HG03039 (cell line): ENCODE data around the gene USP13.
"Not testable (repeated sequence)": the region's sequence is repeated elsewhere in the genome, so short reads cannot be mapped to it uniquely, and the experiment has no call there.

ENCODE experiments used
- ATAC-seq: cut with Tn5 transposase; IDR thresholded peaks from one replicate; pipeline ENCODE4 v1.9.1; 2021; ENCODE audit warnings: mild to moderate bottlenecking, moderate library complexity; ENCODE audit not compliant: unreplicated experiment

Gene USP13

DNA sequence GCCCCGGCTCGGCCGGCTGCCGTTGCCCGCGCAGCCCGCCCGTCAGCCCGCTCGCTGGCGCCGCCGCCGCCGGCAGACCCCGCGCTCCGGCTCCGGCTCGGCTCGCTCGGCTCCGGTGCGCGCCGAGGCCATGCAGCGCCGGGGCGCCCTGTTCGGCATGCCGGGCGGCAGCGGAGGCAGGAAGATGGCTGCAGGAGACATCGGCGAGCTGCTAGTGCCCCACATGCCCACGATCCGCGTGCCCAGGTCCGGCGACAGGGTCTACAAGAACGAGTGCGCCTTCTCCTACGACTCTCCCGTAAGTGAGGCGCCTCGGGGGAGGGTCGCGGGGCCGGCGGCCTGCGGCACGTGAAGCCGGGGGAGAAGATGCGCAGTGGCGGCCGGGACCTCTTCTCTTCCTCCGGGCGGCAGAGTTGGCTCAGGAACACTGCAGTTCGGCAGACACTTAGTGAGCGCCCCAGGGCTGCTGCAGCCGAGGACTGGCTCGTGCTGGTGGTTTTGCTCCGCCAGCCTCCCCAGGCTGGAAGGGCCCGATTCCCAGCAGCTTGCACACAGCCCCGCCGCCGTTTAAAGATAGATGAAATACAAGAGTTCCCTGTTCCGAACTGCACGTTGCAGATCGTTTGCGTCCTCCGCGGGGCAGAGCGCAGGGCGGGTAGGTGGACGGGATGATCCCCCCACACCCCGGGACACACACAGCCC, 407 bp downstream of the USP13 start:
- ATAC-seq: peak; percentile 59

- ATAC-seq: no peak
These were observed 2.4 kb downstream of the USP13 start for GRCh38 chr3:179655236-179655635.

DNA sequence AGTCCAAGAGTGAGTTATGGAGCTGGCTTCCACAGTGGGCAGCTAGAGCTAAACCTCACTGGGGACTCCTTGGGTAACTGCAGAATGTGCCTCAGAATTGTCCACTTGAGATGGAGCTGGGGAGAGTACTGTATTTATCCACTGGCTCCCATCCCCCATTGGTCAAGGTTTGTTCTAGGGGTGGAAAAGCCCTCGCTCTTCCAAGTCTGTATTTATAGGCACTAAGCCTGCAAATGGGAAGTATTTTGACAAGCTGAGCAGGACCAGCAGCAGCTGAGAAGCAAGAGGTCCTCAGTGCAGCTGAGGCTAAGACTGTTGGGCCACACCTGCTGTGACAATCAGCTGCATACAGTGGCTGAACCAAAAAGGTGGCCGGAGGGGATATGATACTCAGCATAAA, 5.8 kb downstream of the USP13 start:
- no peak for ATAC-seq

DNA sequence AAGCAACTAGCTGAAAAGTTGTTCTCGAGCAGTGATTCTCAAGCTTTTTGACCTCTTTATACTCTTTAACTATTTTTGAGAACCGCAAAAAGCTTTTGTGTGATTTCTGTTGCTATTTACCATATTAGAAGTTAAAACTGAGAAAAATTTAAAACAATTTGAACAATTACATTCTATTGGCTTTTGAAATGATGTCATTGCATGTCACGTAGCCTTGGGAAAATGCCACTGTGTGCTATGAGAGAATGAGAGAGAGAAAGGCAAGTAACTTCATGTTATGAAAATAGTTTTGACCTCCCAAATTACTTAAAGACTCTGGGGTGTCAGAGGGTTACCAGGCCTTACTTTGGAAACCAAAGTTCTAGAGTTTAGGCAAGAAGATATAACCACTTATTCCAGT, 8.0 kb downstream of the USP13 start:
- no peak for ATAC-seq

- ATAC-seq: no peak
These were observed 8.9 kb downstream of the USP13 start for GRCh38 chr3:179661777-179662176.

GRCh38 chr3:179663093-179663492, 10.3 kb downstream of the USP13 start:
- ATAC-seq: no peak

DNA sequence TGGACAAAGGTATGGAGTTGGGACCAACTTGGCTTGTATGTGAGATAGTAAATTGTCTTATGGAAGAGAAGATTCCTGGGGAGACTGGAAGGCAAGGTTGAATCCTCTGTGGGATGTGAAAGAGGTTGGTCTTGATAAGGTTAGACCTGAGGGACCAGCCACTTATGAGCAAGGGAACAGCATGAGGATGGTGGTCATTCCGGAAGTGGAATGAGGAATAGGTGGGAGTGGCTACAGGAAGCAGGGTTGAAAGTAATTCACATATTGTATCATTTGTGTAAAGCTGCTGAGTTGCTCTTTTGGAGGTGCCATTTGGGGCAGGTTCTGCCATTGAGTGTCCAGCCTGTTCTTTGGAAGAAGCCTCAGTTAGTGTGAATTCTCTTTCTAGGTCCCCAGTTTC, 13.2 kb downstream of the USP13 start:
- ATAC-seq: no peak

DNA sequence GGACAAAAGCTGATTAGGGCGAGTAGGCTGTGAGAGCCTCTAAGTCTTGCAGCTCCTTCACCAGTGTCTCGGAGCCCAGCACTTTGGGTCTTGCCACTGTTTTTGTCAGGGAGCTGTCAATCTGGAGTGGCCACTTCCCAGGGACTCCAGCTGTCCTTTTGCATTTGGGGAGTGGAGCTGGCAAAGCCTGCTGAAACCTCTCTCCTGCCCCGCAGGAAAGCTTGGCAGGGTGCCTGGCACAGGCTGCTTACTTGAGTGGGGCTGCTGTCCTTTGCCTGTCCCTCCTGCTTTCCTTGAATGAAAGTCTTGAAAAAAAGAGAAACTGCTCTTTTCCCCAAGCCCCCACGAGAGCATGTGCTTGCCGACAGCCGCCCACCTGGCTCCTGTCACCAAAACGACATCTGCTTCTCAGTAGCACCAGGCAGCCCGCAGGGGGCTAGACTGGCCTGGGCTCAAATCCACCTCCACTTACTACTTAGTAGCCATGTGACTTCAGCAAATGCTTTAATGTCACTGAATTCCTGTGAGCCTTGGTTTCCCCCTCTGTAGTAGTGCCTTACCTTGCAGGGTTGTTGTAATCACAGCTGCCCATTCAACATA, 13.7 kb downstream of the USP13 start:
- ATAC-seq: no peak

DNA sequence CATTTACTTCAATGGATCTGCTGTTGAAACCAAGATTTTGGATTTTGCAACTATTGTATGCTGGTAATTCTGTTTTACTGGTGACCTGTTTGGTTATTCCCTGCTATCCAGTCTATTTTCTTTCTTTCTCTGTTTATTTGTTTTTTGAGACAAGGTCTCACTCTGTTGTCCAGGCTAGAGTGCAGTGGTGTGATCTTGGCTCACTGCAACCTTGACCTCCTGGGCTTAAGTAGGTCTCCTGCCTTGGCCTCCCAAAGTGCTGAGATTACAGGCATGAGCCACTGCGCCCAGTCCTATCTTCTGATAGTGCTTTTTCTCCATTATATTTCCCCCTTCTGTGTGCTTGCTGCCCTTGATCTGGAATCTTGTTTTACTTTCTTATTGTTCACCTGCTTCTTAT, 15.6 kb downstream of the USP13 start:
- no peak for ATAC-seq

- ATAC-seq: no peak
These were observed 17.5 kb downstream of the USP13 start for GRCh38 chr3:179670311-179670710.

DNA sequence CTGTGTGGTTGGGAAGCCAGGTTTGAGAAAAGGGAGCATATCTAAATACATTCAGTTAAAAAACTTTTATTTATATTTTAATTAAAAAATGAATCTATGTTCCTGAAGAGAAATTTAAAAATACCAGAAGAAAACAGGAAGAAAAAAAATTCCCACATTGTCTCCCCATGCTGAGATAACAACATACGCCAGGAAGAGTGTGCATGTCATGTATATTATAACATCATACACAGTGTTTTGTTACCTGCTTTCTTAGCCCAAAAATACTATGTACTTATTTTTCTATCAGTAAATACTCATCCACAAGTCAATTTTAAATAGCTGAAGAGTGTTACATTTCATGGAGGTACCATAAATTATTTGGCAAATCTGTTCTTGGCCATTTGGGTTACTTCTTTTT, 18.5 kb downstream of the USP13 start:
- no peak for ATAC-seq

- no peak for ATAC-seq
These were observed 19.0 kb downstream of the USP13 start for GRCh38 chr3:179671747-179672242.

DNA sequence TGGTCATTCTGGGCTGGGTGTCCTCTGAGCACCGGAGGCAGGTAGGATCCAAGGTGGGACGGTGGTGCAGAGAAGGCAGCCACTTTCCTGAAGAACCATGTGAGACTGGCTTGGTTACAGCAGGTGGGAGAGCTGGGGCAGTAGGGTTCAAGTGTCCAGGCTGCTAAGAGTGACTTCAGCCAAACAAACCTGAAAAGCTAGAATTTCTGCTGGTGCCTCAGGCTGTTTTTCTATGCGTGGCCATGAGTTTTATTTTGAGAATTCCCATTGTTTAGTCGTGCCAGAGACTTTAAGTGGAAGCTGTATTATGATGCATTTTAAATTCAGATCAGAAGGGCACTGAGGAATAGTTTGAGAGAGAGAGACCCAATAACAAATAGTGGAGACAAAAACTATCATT, 20.1 kb downstream of the USP13 start:
- no peak for ATAC-seq

DNA sequence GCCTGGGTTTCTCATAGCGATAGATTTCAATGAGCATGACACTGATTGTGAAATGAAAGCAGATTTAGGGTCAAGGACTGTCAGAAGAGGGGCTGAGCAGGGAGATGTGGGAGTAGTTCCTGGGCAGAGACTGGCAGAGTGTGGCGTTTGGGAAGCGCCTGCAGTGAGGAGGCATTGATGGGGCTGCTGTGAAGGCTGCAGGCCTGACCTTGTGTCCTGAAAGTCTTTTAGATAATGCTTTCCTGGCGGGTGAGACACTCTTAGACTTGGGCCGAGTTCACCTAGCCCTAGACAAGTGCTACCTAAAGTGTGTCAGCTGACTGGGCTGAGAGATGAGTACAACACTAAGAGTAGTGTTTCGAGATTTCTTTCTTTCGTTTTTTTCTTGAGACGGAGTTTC, 20.7 kb downstream of the USP13 start:
- ATAC-seq: no peak

GRCh38 chr3:179676081-179676480, 23.2 kb downstream of the USP13 start:
- ATAC-seq: no peak

DNA sequence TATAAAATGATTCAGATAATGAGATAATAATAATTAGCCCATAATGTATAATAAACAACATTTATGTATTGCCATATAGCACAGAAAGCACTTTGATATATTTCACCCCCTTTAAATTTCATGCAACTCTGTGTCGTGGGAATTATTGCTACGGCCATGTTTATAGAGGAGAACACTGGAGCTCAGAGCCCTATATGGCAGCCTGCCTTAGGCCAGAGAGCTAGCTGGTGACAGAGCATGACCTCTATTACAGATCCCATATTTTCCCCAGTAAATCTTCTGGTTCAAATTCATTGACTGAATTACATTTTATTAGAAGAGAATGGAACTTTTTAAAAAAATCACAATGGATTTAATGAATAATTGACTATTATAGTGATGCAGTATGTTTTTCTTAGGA, 25.0 kb downstream of the USP13 start:
- no peak for ATAC-seq

DNA sequence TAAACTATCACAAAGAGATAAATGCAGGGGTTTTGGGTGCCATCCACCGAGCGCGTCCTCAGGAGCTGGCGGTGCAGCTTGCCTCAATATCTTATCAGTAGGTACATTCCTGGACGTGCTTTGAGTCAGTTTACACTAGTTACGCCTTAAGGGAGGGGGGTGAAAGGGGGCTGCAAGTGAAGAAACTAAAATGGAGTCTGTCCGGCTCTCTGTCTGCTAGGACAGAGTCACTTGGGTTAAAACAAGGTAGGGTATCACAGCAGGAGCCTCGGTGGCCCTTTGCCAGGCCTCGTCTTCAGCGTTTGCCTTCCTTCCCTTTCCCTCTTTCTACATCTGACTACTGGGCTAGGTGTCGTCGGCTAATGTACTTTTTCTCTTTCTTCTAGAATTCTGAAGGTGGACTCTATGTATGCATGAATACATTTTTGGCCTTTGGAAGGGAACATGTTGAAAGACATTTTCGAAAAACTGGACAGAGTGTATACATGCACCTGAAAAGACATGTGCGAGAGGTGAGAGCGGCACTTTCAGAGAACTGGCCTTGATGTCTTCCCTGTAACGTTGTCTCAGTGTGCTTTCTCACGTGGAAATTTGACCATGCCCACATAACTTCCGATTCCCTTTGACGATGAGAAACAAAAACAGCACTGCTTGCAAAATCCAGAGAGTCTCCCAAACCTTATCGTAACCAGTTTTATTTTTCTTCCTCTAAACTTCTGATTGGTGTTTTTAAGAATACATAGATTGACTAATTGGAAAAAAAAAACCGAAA, 28.8 kb downstream of the USP13 start:
- ATAC-seq: no peak

DNA sequence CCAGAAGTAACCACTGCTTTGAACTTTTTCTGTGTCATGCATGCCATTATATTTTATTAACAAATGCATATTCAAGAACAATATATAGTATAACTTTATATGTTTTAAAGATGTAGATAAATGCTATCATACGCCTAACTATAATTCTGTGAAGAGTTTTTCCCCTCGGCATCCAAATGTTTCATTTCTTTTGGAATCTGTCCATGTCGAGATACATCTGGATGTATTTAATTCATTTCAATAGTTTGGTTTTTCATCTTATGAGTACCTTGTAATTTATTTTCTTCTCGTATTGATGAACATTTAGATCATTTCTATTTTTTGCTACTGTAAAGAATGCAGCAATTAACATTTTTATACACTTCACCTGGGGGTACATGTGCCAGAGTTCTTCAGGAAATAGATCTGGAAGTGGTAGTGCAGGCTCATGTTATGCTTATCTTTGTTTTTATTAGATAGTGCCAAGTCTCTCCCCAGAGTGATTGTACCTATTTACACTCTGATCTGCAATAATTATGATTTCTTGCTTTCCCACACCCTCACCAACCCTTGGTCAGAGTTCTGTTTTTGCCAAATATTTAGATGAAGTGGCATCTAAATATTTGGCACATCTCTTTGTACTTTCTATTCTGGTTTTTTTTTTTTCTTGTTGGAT, 29.7 kb downstream of the USP13 start:
- ATAC-seq: no peak

- not testable (repeated sequence) for ATAC-seq
These were observed 30.4 kb downstream of the USP13 start for GRCh38 chr3:179683286-179683685.

DNA sequence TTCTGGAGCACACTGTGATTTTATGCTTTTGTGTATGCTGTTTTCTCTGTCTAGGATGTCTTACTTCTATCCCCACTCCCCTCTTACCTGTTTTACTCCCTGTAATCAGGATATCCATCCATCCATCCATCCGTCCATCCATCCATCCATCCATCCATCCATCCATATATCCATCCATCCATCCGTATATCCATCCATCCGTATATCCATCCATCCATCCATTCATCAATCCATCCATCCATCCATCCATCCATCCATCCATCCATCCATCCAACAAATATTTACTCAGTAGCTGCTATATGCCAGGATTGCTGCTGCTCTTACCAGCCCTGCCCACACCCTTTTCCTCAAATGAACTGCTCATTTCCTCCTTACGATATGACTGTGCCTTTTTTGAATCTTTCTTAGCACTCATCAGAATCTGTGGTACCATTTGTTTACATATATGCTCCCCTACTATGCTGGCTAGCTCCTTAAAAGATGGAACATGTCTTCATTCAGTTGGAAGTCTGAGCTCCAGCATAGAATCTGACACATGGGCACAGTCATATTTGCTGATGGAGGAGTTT, 35.2 kb downstream of the USP13 start:
- no peak for ATAC-seq

- no peak for ATAC-seq
These were observed 36.0 kb downstream of the USP13 start for GRCh38 chr3:179688850-179689249.
